H1 (cell line): ENCODE data around the gene YTHDC2. TPM values are rescaled to one million over a fixed set of nuclear protein-coding genes. Genes with fewer than 3 reads are reported as not detected.

ENCODE experiments used
- CTCF ChIA-PET: fragments of 300-600 bp; sonication (Branson Sonifier 250); formaldehyde crosslinking; loops from one replicate; lab custom pipeline; 2021; ENCODE audit not compliant: partially characterized antibody; lab: Charles Lee
- POLR2A ChIA-PET: fragments of 300-600 bp; sonication (Branson Sonifier 250); formaldehyde crosslinking; loops from one replicate; lab custom pipeline; 2021; ENCODE audit warnings: inconsistent platforms; ENCODE audit not compliant: partially characterized antibody; lab: Charles Lee
- DNase-seq, 2 experiments: peaks; one replicate each; pipeline versions ENCODE4 v3.0.0 to v3.0.0-alpha.2; 2010 to 2022; ENCODE audit warnings: low spot score in 2 of 2, low read depth in 1 of 2, mixed read lengths in 1 of 2
- FAIRE-seq: peaks from 2 replicates; lab custom pipeline; 2011; peaks lifted over from hg19 to GRCh38; lab: Jason Lieb, UNC
- H2AFZ ChIP-seq: 2 replicates; pipeline ENCODE4 v1.8.1; 2012; ENCODE audit warnings: low read length, inconsistent platforms
- H2AK5ac ChIP-seq: 2 replicates; pipeline ENCODE4 v1.6.1; 2013; ENCODE audit warnings: low read depth, low read length
- H2BK120ac ChIP-seq: replicated peaks from 2 replicates; pipeline ENCODE3; 2013; ENCODE audit warnings: low read depth, low read length, inconsistent platforms
- H2BK12ac ChIP-seq: 2 replicates; pipeline ENCODE4 v1.6.1; 2013; ENCODE audit warnings: low read depth, low read length
- H2BK15ac ChIP-seq: 2 replicates; pipeline ENCODE4 v1.6.1; 2013; ENCODE audit warnings: low read length
- H2BK20ac ChIP-seq: 2 replicates; pipeline ENCODE4 v1.6.1; 2013; ENCODE audit warnings: low read length
- H2BK5ac ChIP-seq: 2 replicates; pipeline ENCODE4 v1.6.1; 2013; ENCODE audit warnings: low read depth, low read length
- H3K14ac ChIP-seq: 2 replicates; pipeline ENCODE4 v1.6.1; 2013; ENCODE audit warnings: inconsistent platforms; ENCODE audit not compliant: insufficient read length
- H3K18ac ChIP-seq: 2 replicates; pipeline ENCODE4 v1.6.1; 2013; ENCODE audit warnings: low read length; ENCODE audit errors: extremely low read depth
- H3K23ac ChIP-seq: 2 replicates; pipeline ENCODE4 v1.6.1; 2013; ENCODE audit warnings: inconsistent platforms; ENCODE audit not compliant: insufficient read length
- H3K23me2 ChIP-seq: 2 replicates; pipeline ENCODE4 v1.6.1; 2013; ENCODE audit warnings: low read depth, low read length
- H3K27ac ChIP-seq: 2 replicates; pipeline ENCODE4 v1.6.1; 2011; ENCODE audit warnings: low read depth, low read length, inconsistent platforms
- H3K27me3 ChIP-seq, 4 experiments: replicated peaks in 1 of 4; 1 replicate in 1 of 4; 2 replicates in 3 of 4; pipeline versions ENCODE4 v1.6.1 to v1.8.1; 2011 to 2013; ENCODE audit warnings: low read length in 3 of 4, mild to moderate bottlenecking in 3 of 4, inconsistent platforms in 2 of 4, mixed read lengths in 2 of 4, moderate library complexity in 1 of 4; ENCODE audit not compliant: control insufficient read depth in 3 of 4, insufficient read depth in 3 of 4; ENCODE audit errors: extremely low read depth in 1 of 4
- H3K36me3 ChIP-seq, 4 experiments: 2 replicates each; pipeline versions ENCODE4 v1.6.1 to v1.8.1; 2011 to 2013; ENCODE audit warnings: mild to moderate bottlenecking in 4 of 4, low read length in 3 of 4, moderate library complexity in 2 of 4, control low read depth in 1 of 4, inconsistent platforms in 1 of 4; ENCODE audit not compliant: insufficient read depth in 4 of 4, control insufficient read depth in 2 of 4
- H3K4ac ChIP-seq: replicated peaks from 2 replicates; pipeline ENCODE3; 2013; ENCODE audit warnings: low read length, low read depth, mixed read lengths, inconsistent platforms; ENCODE audit not compliant: insufficient read length
- H3K4me1 ChIP-seq, 4 experiments: replicated peaks in 1 of 4; 1 replicate in 1 of 4; 2 replicates in 3 of 4; pipeline versions ENCODE4 v1.6.1 to v1.8.1; 2011 to 2013; ENCODE audit warnings: low read length in 3 of 4, inconsistent platforms in 2 of 4, mixed read lengths in 1 of 4; ENCODE audit not compliant: insufficient read depth in 4 of 4, control insufficient read depth in 3 of 4
- H3K4me2 ChIP-seq, 2 experiments: 2 replicates each; pipeline versions ENCODE4 v1.6.1 to v1.8.1; 2011 to 2013; ENCODE audit warnings: low read depth in 2 of 2, low read length in 2 of 2, control low read depth in 1 of 2, inconsistent platforms in 1 of 2, mild to moderate bottlenecking in 1 of 2; ENCODE audit not compliant: insufficient read depth in 1 of 2
- H3K4me3 ChIP-seq, 4 experiments: fragments of 200-600, 300-600 bp in 1 of 4; sonication (generic), shearing (Covaris generic), sonication (Bioruptor Twin) in 1 of 4; 2 replicates each; pipeline versions ENCODE4 v1.5.1 to v1.8.1; 2011 to 2016; ENCODE audit warnings: low read length in 4 of 4, low read depth in 3 of 4, control low read depth in 2 of 4, inconsistent platforms in 2 of 4, mild to moderate bottlenecking in 2 of 4, mixed read lengths in 1 of 4, moderate library complexity in 1 of 4; ENCODE audit not compliant: insufficient read depth in 2 of 4; ENCODE audit errors: extremely low read depth in 1 of 4
- H3K56ac ChIP-seq: replicated peaks from 2 replicates; pipeline ENCODE3; 2013; ENCODE audit warnings: low read depth, mild to moderate bottlenecking, mixed read lengths, low read length, inconsistent platforms; ENCODE audit not compliant: insufficient read length
- H3K79me1 ChIP-seq: 2 replicates; pipeline ENCODE4 v1.6.1; 2013; ENCODE audit warnings: low read depth, low read length, control low read depth
- H3K79me2 ChIP-seq, 2 experiments: 2 replicates each; pipeline versions ENCODE4 v1.6.1 to v1.8.1; 2012 to 2013; ENCODE audit warnings: low read length in 2 of 2, mild to moderate bottlenecking in 2 of 2, inconsistent platforms in 1 of 2; ENCODE audit not compliant: insufficient read depth in 2 of 2, control insufficient read depth in 1 of 2
- H3K9ac ChIP-seq, 4 experiments: replicated peaks in 1 of 4; 1 replicate in 1 of 4; 2 replicates in 3 of 4; pipeline versions ENCODE4 v1.6.1 to v1.8.1; 2011 to 2013; ENCODE audit warnings: low read depth in 3 of 4, low read length in 3 of 4, control low read depth in 2 of 4, mild to moderate bottlenecking in 2 of 4, moderate library complexity in 2 of 4, inconsistent platforms in 1 of 4; ENCODE audit errors: extremely low read depth in 1 of 4
- H3K9me3 ChIP-seq, 2 experiments: 2 replicates each; pipeline versions ENCODE4 v1.6.1 to v1.8.1; 2012 to 2013; ENCODE audit warnings: mild to moderate bottlenecking in 2 of 2, moderate library complexity in 2 of 2, control low read depth in 1 of 2, inconsistent platforms in 1 of 2, low read depth in 1 of 2, low read length in 1 of 2, mixed read lengths in 1 of 2; ENCODE audit not compliant: insufficient read depth in 2 of 2
- H4K20me1 ChIP-seq, 2 experiments: replicated peaks in 1 of 2; 2 replicates each; pipeline versions ENCODE3 to v1.8.1; 2011 to 2013; ENCODE audit warnings: inconsistent platforms in 2 of 2, low read length in 2 of 2, mild to moderate bottlenecking in 1 of 2; ENCODE audit not compliant: insufficient read depth in 2 of 2, control insufficient read depth in 1 of 2
- H4K5ac ChIP-seq: 2 replicates; pipeline ENCODE4 v1.6.1; 2013; ENCODE audit warnings: low read length, low read depth, mixed read lengths, inconsistent platforms; ENCODE audit not compliant: insufficient read length
- H4K8ac ChIP-seq: 2 replicates; pipeline ENCODE4 v1.8.0; 2013; ENCODE audit warnings: mild to moderate bottlenecking, moderate library complexity, low read length, inconsistent platforms; ENCODE audit not compliant: insufficient read depth; ENCODE audit errors: extremely low read depth
- H4K91ac ChIP-seq: replicated peaks from 2 replicates; pipeline ENCODE3; 2013; ENCODE audit warnings: low read length, mixed read lengths, inconsistent platforms; ENCODE audit not compliant: insufficient read length
- BRCA1 ChIP-seq: IDR thresholded peaks from 2 replicates; pipeline ENCODE4 v1.6.1; 2012; ENCODE audit warnings: low read depth, low read length, improper control_type of control experiment
- CHD2 ChIP-seq: IDR thresholded peaks from 2 replicates; pipeline ENCODE4 v1.6.1; 2012; ENCODE audit warnings: low read length, improper control_type of control experiment
- E2F6 ChIP-seq: IDR thresholded peaks from 2 replicates; pipeline ENCODE4 v1.6.1; 2012; ENCODE audit warnings: inconsistent platforms
- JUN ChIP-seq: IDR thresholded peaks from 2 replicates; pipeline ENCODE4 v1.6.1; 2011; ENCODE audit warnings: low read depth, mild to moderate bottlenecking, improper control_type of control experiment, low read length
- KDM1A ChIP-seq: fragments of 200-600, 300-600 bp; sonication (generic); IDR thresholded peaks from 2 replicates; pipeline ENCODE4 v1.7.1; 2016; ENCODE audit warnings: mild to moderate bottlenecking, low read length, borderline replicate concordance
- KDM4A ChIP-seq: IDR thresholded peaks from one replicate; pipeline ENCODE4 v1.7.1; 2012; ENCODE audit warnings: low read depth, mild to moderate bottlenecking, moderate library complexity, low read length, inconsistent platforms; ENCODE audit not compliant: severe bottlenecking
- MAFK ChIP-seq: IDR thresholded peaks from 2 replicates; pipeline ENCODE4 v1.6.1; 2012; ENCODE audit warnings: low read depth, mild to moderate bottlenecking, improper control_type of control experiment, low read length
- MAX ChIP-seq: IDR thresholded peaks from 2 replicates; pipeline ENCODE4 v1.6.1; 2012; ENCODE audit warnings: inconsistent platforms
- PHF8 ChIP-seq: fragments of 200-600 bp; sonication (generic); conservative IDR thresholded peaks from 2 replicates; pipeline ENCODE4 v1.7.1; 2012; ENCODE audit warnings: low read depth, mild to moderate bottlenecking, inconsistent platforms, low read length, moderate library complexity
- POLR2AphosphoS5 ChIP-seq: IDR thresholded peaks from 2 replicates; pipeline ENCODE4 v1.6.1; 2011; ENCODE audit warnings: low read depth, low read length
- RAD21 ChIP-seq, 2 experiments: IDR thresholded peaks in 1 of 2; conservative IDR thresholded peaks in 1 of 2; 2 replicates each; pipeline ENCODE4 v1.6.1; 2011; ENCODE audit warnings: low read depth in 2 of 2, low read length in 2 of 2, improper control_type of control experiment in 1 of 2, inconsistent platforms in 1 of 2, mild to moderate bottlenecking in 1 of 2, moderate library complexity in 1 of 2
- SIX5 ChIP-seq: IDR thresholded peaks from 2 replicates; pipeline ENCODE4 v1.6.1; 2011; ENCODE audit warnings: mild to moderate bottlenecking, low read depth, low read length
- SP1 ChIP-seq: IDR thresholded peaks from 2 replicates; pipeline ENCODE4 v1.6.1; 2011; ENCODE audit warnings: low read depth, low read length
- SP4 ChIP-seq: IDR thresholded peaks from 2 replicates; pipeline ENCODE4 v1.6.1; 2012; ENCODE audit warnings: low read length, inconsistent platforms
- SRF ChIP-seq: IDR thresholded peaks from 2 replicates; pipeline ENCODE4 v1.6.1; 2011; ENCODE audit warnings: mild to moderate bottlenecking, low read depth, low read length, moderate library complexity
- WGBS, 2 experiments: shearing (Covaris generic) in 1 of 2; methylation state at CpG; one replicate each; pipeline versions ENCODE4 v1.1.6 to v1.1.7; 2013 to 2015; ENCODE audit warnings: low lambda C conversion rate in 2 of 2, mixed read lengths in 2 of 2, inconsistent platforms in 1 of 2, low coverage in 1 of 2, missing lambda C conversion rate in 1 of 2; ENCODE audit not compliant: insufficient replicate concordance in 2 of 2, insufficient coverage in 1 of 2, insufficient read length in 1 of 2; ENCODE audit errors: extremely low coverage in 1 of 2, missing lambda C conversion rate in 1 of 2; 5-methylcytosine and 5-hydroxymethylcytosine counted together
- polyA plus RNA-seq, 7 experiments: library from polyadenylated mRNA; depleted of rRNA in 3 of 7; stranded (reverse) in 5 of 7; unstranded in 2 of 7; fragments of >200 nt in 5 of 7; fragments of 200-250 nt in 2 of 7; gene quantifications; 1 replicate in 5 of 7; 2 replicates in 1 of 7; 4 replicates in 1 of 7; pipeline versions ENCODE4 v1.2.1 to v1.2.3, GENCODE V29; 2011 to 2013; ENCODE audit warnings: missing spikeins in 2 of 7, mixed read lengths in 2 of 7
- total RNA-seq: library from RNA; stranded (reverse); fragmentation: NEBNext Ultra II Directional; extraction: Animal tissue kit (Norgen Biotek cat#: 25700); gene quantifications from 2 replicates; pipeline ENCODE4 v1.2.1, GENCODE V29; 2021

YTHDC2 gene
- total and polyA plus RNA-seq, 2 of the 8 experiments (the other 6 are each of a cell fraction or from before 2014, with no cell fraction given): 4.3 to 20.1 TPM

- no peak for DNase-seq
- H4K5ac ChIP-seq: no peak overlapping the region
- H3K4me1 ChIP-seq: no peaks in the 10 kb centered on the region; a peak in 2 of 7 replicates
- H2BK15ac ChIP-seq: no peak overlapping the region
- no peaks in the 10 kb centered on the region for H4K20me1 ChIP-seq
- no peaks in the 10 kb centered on the region for H3K79me1 ChIP-seq
- no peak overlapping the region for H3K27ac ChIP-seq
- no peak overlapping the region for H2BK20ac ChIP-seq
- no peak overlapping the region for H3K23ac ChIP-seq
- H3K4ac ChIP-seq: no peak overlapping the region
- no peak overlapping the region for H2BK5ac ChIP-seq
- H4K91ac ChIP-seq: no peak overlapping the region
- no peak overlapping the region for H3K18ac ChIP-seq
- CTCF ChIA-PET: interaction anchor here (0.8 to 3.2 kb wide), 9 partner anchors 9 to 611 kb away, joined by 3 to 12 read pairs (median 5); no protein-coding TSS in a partner anchor
- no peak overlapping the region for H3K4me3 ChIP-seq
- POLR2A ChIA-PET: no interaction called here
- 79% methylated on average over 3 of the region's 3 CpGs; no CpG with 5 or more reads in 1 of the 2 experiments for WGBS, 2 experiments
- FAIRE-seq: no peak
- H3K23me2 ChIP-seq: no peaks in the 10 kb centered on the region
- H3K79me2 ChIP-seq: no peaks in the 10 kb centered on the region
- no peak overlapping the region for H2AK5ac ChIP-seq
- H2BK12ac ChIP-seq: no peak overlapping the region
- H3K9ac ChIP-seq: no peak overlapping the region
- H3K56ac ChIP-seq: no peak overlapping the region
- H2BK120ac ChIP-seq: no peak overlapping the region
- H3K9me3 ChIP-seq: peaks cover 7 to 10% of the 10 kb centered on the region in 2 experiments; a peak in 3 of 4 replicates
- no peaks in the 10 kb centered on the region for H3K36me3 ChIP-seq
- no peak overlapping the region for H3K14ac ChIP-seq
- H4K8ac ChIP-seq: no peak overlapping the region
- H3K4me2 ChIP-seq: no peak overlapping the region
- H3K27me3 ChIP-seq: no peaks in the 10 kb centered on the region
- no peak overlapping the region for H2AFZ ChIP-seq
- no peak for TF ChIP-seq MAFK
- TF ChIP-seq MAX: no peak
- no peak for TF ChIP-seq KDM1A
- no peak for TF ChIP-seq RAD21 (IDR thresholded peaks at IDR 0.05 in 1 of 2, conservative IDR thresholded peaks at IDR 0.05 in 1 of 2; ENCODE audit: low read depth in 2 of 2, low read length in 2 of 2)
- no peak for TF ChIP-seq BRCA1
- no peak for TF ChIP-seq E2F6
- TF ChIP-seq PHF8: no peak
- TF ChIP-seq CHD2: no peak
- no peak for TF ChIP-seq JUN
- no peak for TF ChIP-seq KDM4A
- no peak for TF ChIP-seq POLR2AphosphoS5
- no peak for TF ChIP-seq SRF
- no peak for TF ChIP-seq SIX5
- no peak for TF ChIP-seq SP1
- TF ChIP-seq SP4: no peak
Observed at GRCh38 chr5:113607361-113607760, 93.9 kb downstream of the YTHDC2 start.
